ENCODE results near the gene ALDH1L1. TPM values are rescaled to one million over a fixed set of nuclear protein-coding genes. Genes with fewer than 3 reads are reported as not detected.

The ALDH1L1 gene
- total RNA-seq, 1 experiment from 2014 or later: 50.0 TPM

DNA sequence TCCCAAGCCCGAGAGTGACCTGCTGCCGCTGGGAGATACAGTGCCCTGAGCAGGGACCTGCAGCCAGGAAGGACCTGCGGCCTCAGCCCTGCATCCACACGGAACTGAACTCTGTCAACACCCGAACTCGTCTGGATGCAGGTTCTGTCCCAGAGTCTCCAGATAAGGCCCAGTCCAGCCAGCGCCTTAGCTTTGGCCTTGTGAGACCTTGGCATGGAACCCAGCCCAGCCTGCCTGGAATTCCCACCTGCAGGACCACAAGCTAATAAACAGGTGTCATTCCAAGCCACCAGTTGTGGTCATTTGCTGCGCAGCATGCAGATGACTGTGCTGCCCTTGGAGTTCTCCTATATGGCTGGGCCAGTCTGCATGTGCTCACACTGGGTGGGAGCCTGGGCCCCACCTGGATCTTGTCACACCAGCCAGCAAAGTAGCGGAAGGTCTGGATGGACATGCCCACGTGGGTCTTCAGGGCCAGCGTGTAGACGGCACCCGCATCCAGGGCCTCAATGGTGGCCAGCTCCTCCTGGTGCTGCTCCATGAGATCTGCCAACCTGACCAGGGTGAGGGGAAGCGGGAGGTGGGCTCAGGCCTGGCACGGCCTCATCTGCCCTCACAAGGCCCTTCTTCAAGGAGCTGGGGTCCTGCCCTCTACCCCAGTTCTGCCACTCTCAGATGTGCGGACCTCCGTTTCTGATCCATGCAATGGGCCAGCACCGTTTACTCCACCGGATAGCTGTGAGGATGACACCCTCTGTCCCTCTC is 49.2 kb downstream of the ALDH1L1 start:
- CTCF ChIA-PET: interaction anchor here (0.8 kb wide), 1 partner anchor 202 kb away, joined by 3 read pairs; no protein-coding TSS in a partner anchor
- intact Hi-C loops (cut with micrococcal nuclease; ENCODE audit: unreplicated experiment): loop anchor here (1.0 to 5.0 kb wide), 2 partner anchors 66 to 1411 kb away; no protein-coding TSS in a partner anchor
- no peaks in the 10 kb centered on the region for H3K79me2 ChIP-seq (ENCODE audit: low read depth)
- no peaks in the 10 kb centered on the region for H3K36me3 ChIP-seq (ENCODE audit: low read depth)
- H3K9me2 ChIP-seq (ENCODE audit: insufficient read depth): no peaks in the 10 kb centered on the region
- H3K4me1 ChIP-seq (replicated peaks; ENCODE audit: insufficient read depth): peaks cover 25% of the 10 kb centered on the region
- H3F3A ChIP-seq (ENCODE audit: insufficient read depth, low read depth): peaks cover 14% of the 10 kb centered on the region; the same call in 1 of the 2 replicates
- TF ChIP-seq EZH2 (IDR thresholded peaks at IDR 0.05; ENCODE audit: low read depth): no peak
- TF ChIP-seq, protein P1, sequence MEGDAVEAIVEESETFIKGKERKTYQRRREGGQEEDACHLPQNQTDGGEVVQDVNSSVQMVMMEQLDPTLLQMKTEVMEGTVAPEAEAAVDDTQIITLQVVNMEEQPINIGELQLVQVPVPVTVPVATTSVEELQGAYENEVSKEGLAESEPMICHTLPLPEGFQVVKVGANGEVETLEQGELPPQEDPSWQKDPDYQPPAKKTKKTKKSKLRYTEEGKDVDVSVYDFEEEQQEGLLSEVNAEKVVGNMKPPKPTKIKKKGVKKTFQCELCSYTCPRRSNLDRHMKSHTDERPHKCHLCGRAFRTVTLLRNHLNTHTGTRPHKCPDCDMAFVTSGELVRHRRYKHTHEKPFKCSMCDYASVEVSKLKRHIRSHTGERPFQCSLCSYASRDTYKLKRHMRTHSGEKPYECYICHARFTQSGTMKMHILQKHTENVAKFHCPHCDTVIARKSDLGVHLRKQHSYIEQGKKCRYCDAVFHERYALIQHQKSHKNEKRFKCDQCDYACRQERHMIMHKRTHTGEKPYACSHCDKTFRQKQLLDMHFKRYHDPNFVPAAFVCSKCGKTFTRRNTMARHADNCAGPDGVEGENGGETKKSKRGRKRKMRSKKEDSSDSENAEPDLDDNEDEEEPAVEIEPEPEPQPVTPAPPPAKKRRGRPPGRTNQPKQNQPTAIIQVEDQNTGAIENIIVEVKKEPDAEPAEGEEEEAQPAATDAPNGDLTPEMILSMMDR (conservative IDR thresholded peaks at IDR 0.05): no peak
- H2AFZ ChIP-seq: no peak overlapping the region
- no peaks in the 10 kb centered on the region for H3K9me3 ChIP-seq (ENCODE audit: insufficient read depth, low read depth)
- no peak overlapping the region for H3K4me2 ChIP-seq
- BruUV-seq (replicated peaks): no TSS peak
- no peaks in the 10 kb centered on the region for H3K27me3 ChIP-seq (ENCODE audit: insufficient read depth, low read depth)
- DNase-seq: no peak
- no peaks in the 10 kb centered on the region for H4K20me1 ChIP-seq (ENCODE audit: insufficient read depth)
- POLR2A ChIA-PET (ENCODE audit: unreplicated experiment): no interaction called here
- H3K4me3 ChIP-seq: no peak overlapping the region
- no peak overlapping the region for H3K27ac ChIP-seq

DNA sequence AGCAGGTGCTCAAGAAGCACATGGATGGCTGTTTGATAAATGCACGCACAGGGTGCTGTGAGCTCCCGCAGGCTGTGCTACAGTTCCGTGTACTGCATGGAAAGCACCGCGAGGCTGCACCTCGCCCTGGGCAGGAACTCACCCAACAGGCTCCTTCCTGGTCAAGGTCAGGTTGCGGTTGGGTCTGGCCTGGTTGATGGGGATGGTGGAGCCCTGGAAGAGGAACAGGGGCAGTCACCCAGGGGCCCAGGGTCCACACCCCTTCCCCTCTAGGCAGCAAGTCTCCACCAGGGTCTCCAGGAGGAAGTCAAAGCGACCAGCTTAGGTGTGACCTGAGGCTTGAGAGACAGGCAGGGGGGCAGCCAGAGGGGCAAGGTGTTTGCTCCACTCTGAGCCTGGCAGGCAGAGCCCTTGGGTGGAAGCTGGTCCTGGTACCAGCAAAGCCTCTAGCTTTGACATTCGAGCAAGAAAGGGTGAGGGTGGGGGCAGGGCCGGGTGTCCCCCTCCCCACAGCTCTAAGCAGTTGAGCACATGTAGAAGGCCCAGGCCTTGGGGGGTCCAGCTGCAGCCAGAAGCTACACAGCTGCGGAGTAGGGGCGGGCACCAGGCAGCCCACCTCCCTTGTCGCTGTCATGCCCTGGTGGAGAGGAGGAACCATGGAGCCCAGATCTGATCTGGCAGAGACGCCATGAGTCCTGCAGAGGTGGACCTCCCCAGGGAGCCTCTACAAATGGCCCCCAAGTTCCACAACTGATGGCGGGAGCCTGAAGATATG is 50.1 kb downstream of the ALDH1L1 start:
- Histone ChIP-seq H3K27me3 (ENCODE audit: insufficient read depth, low read depth) (no peaks in the 10 kb centered on the region), H3K4me2 (peak overlapping the region; percentile 80)
- CTCF ChIA-PET: interaction anchor here (0.5 kb wide), 1 partner anchor 283 kb away, joined by 3 read pairs; no protein-coding TSS in a partner anchor

More for the DNA sequence above, 50.1 kb downstream of the ALDH1L1 start:
- no peaks in the 10 kb centered on the region for H3K9me2 ChIP-seq (ENCODE audit: insufficient read depth)
- peak overlapping the region; percentile 72 for H3K27ac ChIP-seq
- H3K4me1 ChIP-seq (replicated peaks; ENCODE audit: insufficient read depth): peaks cover 25% of the 10 kb centered on the region
- no peaks in the 10 kb centered on the region for H3K36me3 ChIP-seq (ENCODE audit: low read depth)
- TF ChIP-seq, protein P1 (conservative IDR thresholded peaks at IDR 0.05): no peak
- no peak for TF ChIP-seq EZH2 (IDR thresholded peaks at IDR 0.05; ENCODE audit: low read depth)
- POLR2A ChIA-PET (ENCODE audit: unreplicated experiment): interaction anchor here (0.8 kb wide), 1 partner anchor 81 kb away, joined by 10 read pairs; no protein-coding TSS in a partner anchor
- peaks cover 14% of the 10 kb centered on the region; the same call in 1 of the 2 replicates for H3F3A ChIP-seq (ENCODE audit: insufficient read depth, low read depth)
- no peaks in the 10 kb centered on the region for H3K79me2 ChIP-seq (ENCODE audit: low read depth)
- intact Hi-C loops (cut with micrococcal nuclease; ENCODE audit: unreplicated experiment): loop anchor here (1.0 to 5.0 kb wide), 2 partner anchors 67 to 1412 kb away; no protein-coding TSS in a partner anchor
- peak overlapping the region; percentile 50 for H2AFZ ChIP-seq
- H4K20me1 ChIP-seq (ENCODE audit: insufficient read depth): no peaks in the 10 kb centered on the region
- BruUV-seq (replicated peaks): no TSS peak
- peak overlapping the region; percentile 36; the same call in 1 of the 2 replicates for H3K4me3 ChIP-seq
- H3K9me3 ChIP-seq (ENCODE audit: insufficient read depth, low read depth): no peaks in the 10 kb centered on the region
- DNase-seq: peak; percentile 77
